ENCODE measurements around the gene DVL3. TPM values are rescaled to one million over a fixed set of nuclear protein-coding genes. Genes with fewer than 3 reads are reported as not detected.

The DVL3 gene
- total and polyA plus RNA-seq, 2 donors (not counting 1 experiment from before 2014, with no cell fraction given) = 42.7 to 92.0 TPM

DNA sequence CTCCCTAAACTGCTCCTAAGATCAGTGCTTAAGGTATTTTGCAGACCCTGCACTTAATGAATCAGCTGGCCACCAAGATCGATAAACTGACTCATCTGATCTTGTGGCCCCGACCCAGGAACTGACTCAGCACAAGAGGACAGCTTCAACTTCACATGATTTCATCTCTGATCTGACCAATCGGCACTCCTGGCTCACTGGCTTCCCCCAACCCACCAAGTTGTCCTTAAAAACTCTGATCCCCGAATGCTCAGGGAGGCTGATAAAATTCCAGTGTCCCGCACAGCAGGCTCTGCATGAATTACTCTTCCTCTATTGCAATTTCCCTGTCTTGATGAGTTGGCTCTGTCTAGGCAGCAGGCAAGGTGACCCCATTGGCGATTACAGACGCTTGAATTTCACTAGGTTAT is 44.9 kb upstream of the DVL3 start:
- no peak overlapping the region for H2AFZ ChIP-seq (ENCODE audit: insufficient read depth, low read depth, low read length, poor library complexity, severe bottlenecking)
- H3K36me3 ChIP-seq (replicated peaks in 1 of 2; ENCODE audit: control extremely low read depth in 1 of 2, control insufficient read depth in 1 of 2, extremely low read depth in 1 of 2, insufficient read depth in 2 of 2, low read length in 1 of 2) = no peaks in the 10 kb centered on the region
- 83% methylated on average over 4 of the region's 7 CpGs for WGBS (ENCODE audit: insufficient coverage)
- ChIA-PET POLR2A (no interaction called here), CTCF (no interaction called here)
- H3K27me3 Mint-ChIP-seq = peaks cover 11% of the 10 kb centered on the region
- no peak overlapping the region for H3K4me2 ChIP-seq (replicated peaks; ENCODE audit: low read depth, low read length, poor library complexity, severe bottlenecking)
- no peak overlapping the region for H3K9ac ChIP-seq (ENCODE audit: low read length)
- H3K4me3 ChIP-seq (ENCODE audit: control extremely low read depth in 1 of 5, extremely low read depth in 1 of 5, insufficient read depth in 1 of 5, low read depth in 2 of 5, low read length in 4 of 5) = no peak overlapping the region
- no peak overlapping the region for H3K27ac ChIP-seq (ENCODE audit: low read length in 2 of 2)
- no peaks in the 10 kb centered on the region for H3K9me3 ChIP-seq (ENCODE audit: control extremely low read depth in 1 of 3, control insufficient read depth in 2 of 3, insufficient read depth in 1 of 3, low read length in 2 of 3)
- no peak for ATAC-seq (ENCODE audit: low read depth)
- TF ChIP-seq, protein P1, sequence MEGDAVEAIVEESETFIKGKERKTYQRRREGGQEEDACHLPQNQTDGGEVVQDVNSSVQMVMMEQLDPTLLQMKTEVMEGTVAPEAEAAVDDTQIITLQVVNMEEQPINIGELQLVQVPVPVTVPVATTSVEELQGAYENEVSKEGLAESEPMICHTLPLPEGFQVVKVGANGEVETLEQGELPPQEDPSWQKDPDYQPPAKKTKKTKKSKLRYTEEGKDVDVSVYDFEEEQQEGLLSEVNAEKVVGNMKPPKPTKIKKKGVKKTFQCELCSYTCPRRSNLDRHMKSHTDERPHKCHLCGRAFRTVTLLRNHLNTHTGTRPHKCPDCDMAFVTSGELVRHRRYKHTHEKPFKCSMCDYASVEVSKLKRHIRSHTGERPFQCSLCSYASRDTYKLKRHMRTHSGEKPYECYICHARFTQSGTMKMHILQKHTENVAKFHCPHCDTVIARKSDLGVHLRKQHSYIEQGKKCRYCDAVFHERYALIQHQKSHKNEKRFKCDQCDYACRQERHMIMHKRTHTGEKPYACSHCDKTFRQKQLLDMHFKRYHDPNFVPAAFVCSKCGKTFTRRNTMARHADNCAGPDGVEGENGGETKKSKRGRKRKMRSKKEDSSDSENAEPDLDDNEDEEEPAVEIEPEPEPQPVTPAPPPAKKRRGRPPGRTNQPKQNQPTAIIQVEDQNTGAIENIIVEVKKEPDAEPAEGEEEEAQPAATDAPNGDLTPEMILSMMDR (IDR thresholded peaks at IDR 0.05) = no peak
- no peak for TF ChIP-seq EZH2 (IDR thresholded peaks at IDR 0.05; ENCODE audit: borderline replicate concordance, insufficient read depth, low read depth, low read length, poor library complexity, severe bottlenecking)
- no peaks in the 10 kb centered on the region for H3K4me1 ChIP-seq (ENCODE audit: control insufficient read depth in 2 of 2, insufficient read depth in 2 of 2, low read length in 2 of 2)
- H3K4me1 Mint-ChIP-seq = no peaks in the 10 kb centered on the region
- no peak for DNase-seq
- no peaks in the 10 kb centered on the region for H3K27me3 ChIP-seq (replicated peaks in 1 of 4; ENCODE audit: control extremely low read depth in 1 of 4, control insufficient read depth in 3 of 4, insufficient read depth in 4 of 4, low read length in 3 of 4)
- no peaks in the 10 kb centered on the region for H3K9me3 Mint-ChIP-seq (ENCODE audit: insufficient read depth)
- H4K20me1 ChIP-seq (ENCODE audit: control insufficient read depth, insufficient read depth, low read length, poor library complexity, severe bottlenecking) = no peaks in the 10 kb centered on the region
- intact Hi-C loops (cut with micrococcal nuclease) = no loop called here
- H3K4me3 Mint-ChIP-seq = no peak overlapping the region
- H3K27ac Mint-ChIP-seq = no peak overlapping the region
- H3K79me2 ChIP-seq (ENCODE audit: control insufficient read depth, insufficient read depth, low read length) = no peaks in the 10 kb centered on the region

DNA sequence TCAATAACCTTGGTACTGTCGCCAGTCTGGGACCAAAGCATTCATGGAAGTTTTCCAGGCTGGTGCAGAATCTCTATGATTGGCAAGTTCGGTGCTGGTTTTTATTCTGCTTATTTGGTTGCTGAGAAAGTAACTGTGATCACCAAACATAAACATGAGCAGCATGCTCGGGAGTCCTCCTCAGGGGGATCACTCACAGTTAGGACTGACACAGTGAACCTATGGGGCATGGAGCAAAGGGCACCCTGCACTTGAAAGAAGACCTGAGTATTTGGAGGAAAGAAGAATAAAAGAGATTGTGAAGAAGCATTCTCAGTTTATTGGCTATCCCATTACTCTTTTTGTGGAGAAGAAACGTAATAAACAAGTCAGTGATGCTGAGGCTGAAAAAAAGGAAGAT is 39.2 kb upstream of the DVL3 start:
- DNase-seq (no peak), ATAC-seq (ENCODE audit: low read depth) (no peak)
- Histone ChIP-seq H3K9ac (ENCODE audit: low read length) (no peak overlapping the region), H4K20me1 (ENCODE audit: control insufficient read depth, insufficient read depth, low read length, poor library complexity, severe bottlenecking) (no peaks in the 10 kb centered on the region), H3K36me3 (replicated peaks in 1 of 2; ENCODE audit: control extremely low read depth in 1 of 2, control insufficient read depth in 1 of 2, extremely low read depth in 1 of 2, insufficient read depth in 2 of 2, low read length in 1 of 2) (no peaks in the 10 kb centered on the region), H3K4me1 (ENCODE audit: control insufficient read depth in 2 of 2, insufficient read depth in 2 of 2, low read length in 2 of 2) (no peaks in the 10 kb centered on the region), H3K4me3 (ENCODE audit: control extremely low read depth in 1 of 5, extremely low read depth in 1 of 5, insufficient read depth in 1 of 5, low read depth in 2 of 5, low read length in 4 of 5) (no peak overlapping the region), H3K27me3 (replicated peaks in 1 of 4; ENCODE audit: control extremely low read depth in 1 of 4, control insufficient read depth in 3 of 4, insufficient read depth in 4 of 4, low read length in 3 of 4) (no peaks in the 10 kb centered on the region), H3K27ac (ENCODE audit: low read length in 2 of 2) (no peak overlapping the region), H3K79me2 (ENCODE audit: control insufficient read depth, insufficient read depth, low read length) (no peaks in the 10 kb centered on the region), H2AFZ (ENCODE audit: insufficient read depth, low read depth, low read length, poor library complexity, severe bottlenecking) (no peak overlapping the region), H3K9me3 (ENCODE audit: control extremely low read depth in 1 of 3, control insufficient read depth in 2 of 3, insufficient read depth in 1 of 3, low read length in 2 of 3) (no peaks in the 10 kb centered on the region), H3K4me2 (replicated peaks; ENCODE audit: low read depth, low read length, poor library complexity, severe bottlenecking) (no peak overlapping the region)
- CTCF ChIA-PET = interaction anchor here (0.6 kb wide), 1 partner anchor 526 kb away, joined by 5 read pairs; no protein-coding TSS in a partner anchor
- no peak for TF ChIP-seq EZH2 (IDR thresholded peaks at IDR 0.05; ENCODE audit: borderline replicate concordance, insufficient read depth, low read depth, low read length, poor library complexity, severe bottlenecking)
- TF ChIP-seq, protein P1 (IDR thresholded peaks at IDR 0.05) = no peak
- intact Hi-C loops (cut with micrococcal nuclease) = no loop called here
- WGBS (ENCODE audit: insufficient coverage) = 83% methylated on average over 3 of the region's 4 CpGs
- H3K4me1 Mint-ChIP-seq = no peaks in the 10 kb centered on the region
- H3K27ac Mint-ChIP-seq = no peak overlapping the region
- H3K9me3 Mint-ChIP-seq (ENCODE audit: insufficient read depth) = no peaks in the 10 kb centered on the region
- peaks cover 14% of the 10 kb centered on the region for H3K27me3 Mint-ChIP-seq
- no peak overlapping the region for H3K4me3 Mint-ChIP-seq
- POLR2A ChIA-PET = no interaction called here
